ENCODE results near the gene SPIRE2. TPM values are rescaled to one million over a fixed set of nuclear protein-coding genes. Genes with fewer than 3 reads are reported as not detected.

SPIRE2 gene
- total RNA-seq, 1 donor: 0.72 TPM

DNA sequence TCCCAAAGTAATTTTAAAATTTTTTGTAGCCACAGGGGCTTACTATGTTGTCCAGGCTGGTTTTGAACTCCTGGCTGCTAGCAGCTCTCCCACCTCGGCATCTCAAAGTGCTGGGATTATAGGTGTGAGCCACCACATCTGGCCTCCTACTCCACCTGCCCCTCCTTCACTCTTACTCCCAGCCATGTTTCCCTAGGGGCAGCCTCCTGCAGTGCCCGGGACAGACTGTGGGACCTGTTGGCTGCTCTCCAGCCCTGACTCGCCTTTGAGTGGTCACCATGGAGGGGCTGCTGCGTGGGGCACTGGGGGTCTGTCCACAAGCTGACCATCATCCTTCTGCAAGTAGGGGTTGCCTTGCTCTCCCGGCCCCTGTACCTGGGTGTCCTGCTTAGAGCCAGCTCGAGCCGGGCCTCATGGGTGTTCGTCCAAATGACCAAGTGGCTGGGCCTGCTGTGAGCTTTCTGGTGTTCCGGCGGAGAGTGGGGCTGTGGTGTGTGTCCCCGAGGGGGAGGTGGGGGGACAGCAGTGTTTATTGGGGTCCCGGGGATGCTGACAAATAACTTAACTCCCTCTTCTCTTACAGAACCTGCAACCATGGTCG, 16.6 kb downstream of the SPIRE2 start:
- Histone ChIP-seq H4K20me1 (ENCODE audit: insufficient read depth, low read length) (no peaks in the 10 kb centered on the region), H3K27ac (ENCODE audit: low read depth, low read length) (no peak overlapping the region), H3K9me3 (ENCODE audit: low read depth, low read length) (no peaks in the 10 kb centered on the region), H3K4me2 (ENCODE audit: insufficient read depth, low read length) (no peak overlapping the region), H2AFZ (ENCODE audit: low read length) (no peak overlapping the region), H3K79me2 (ENCODE audit: insufficient read depth, low read length) (no peaks in the 10 kb centered on the region), H3K36me3 (ENCODE audit: insufficient read depth, low read length) (no peaks in the 10 kb centered on the region), H3K4me3 (ENCODE audit: insufficient read depth, low read length) (no peak overlapping the region), H3K4me1 (ENCODE audit: insufficient read depth, low read length) (no peaks in the 10 kb centered on the region), H3K27me3 (ENCODE audit: insufficient read depth, low read length) (no peaks in the 10 kb centered on the region)
- no peak for DNase-seq (ENCODE audit: insufficient read length, low spot score, missing footprints)
- TF ChIP-seq, protein P1, sequence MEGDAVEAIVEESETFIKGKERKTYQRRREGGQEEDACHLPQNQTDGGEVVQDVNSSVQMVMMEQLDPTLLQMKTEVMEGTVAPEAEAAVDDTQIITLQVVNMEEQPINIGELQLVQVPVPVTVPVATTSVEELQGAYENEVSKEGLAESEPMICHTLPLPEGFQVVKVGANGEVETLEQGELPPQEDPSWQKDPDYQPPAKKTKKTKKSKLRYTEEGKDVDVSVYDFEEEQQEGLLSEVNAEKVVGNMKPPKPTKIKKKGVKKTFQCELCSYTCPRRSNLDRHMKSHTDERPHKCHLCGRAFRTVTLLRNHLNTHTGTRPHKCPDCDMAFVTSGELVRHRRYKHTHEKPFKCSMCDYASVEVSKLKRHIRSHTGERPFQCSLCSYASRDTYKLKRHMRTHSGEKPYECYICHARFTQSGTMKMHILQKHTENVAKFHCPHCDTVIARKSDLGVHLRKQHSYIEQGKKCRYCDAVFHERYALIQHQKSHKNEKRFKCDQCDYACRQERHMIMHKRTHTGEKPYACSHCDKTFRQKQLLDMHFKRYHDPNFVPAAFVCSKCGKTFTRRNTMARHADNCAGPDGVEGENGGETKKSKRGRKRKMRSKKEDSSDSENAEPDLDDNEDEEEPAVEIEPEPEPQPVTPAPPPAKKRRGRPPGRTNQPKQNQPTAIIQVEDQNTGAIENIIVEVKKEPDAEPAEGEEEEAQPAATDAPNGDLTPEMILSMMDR (IDR thresholded peaks at IDR 0.05; ENCODE audit: extremely low read depth, low read depth, low read length): no peak

DNA sequence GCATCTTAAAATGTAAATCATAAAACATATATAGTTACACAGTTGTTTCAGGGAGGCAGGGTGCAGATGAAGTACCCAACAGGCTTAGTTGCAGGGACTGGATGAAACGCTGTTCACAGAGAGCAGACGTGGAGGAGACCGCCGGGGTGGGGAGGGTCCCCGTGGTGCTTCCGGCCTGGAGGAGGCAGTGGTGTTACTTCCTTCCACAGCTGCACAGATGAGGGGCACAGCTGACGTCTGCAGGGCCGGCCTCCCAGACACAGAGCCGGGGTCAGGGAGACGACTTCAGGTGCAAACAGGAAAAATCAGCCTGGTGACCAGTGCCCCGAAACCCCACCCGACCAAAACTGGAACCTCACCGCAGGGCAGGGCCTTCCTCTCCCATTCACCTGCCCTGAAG, 17.1 kb downstream of the SPIRE2 start:
- H2AFZ ChIP-seq (ENCODE audit: low read length): no peak overlapping the region
- no peaks in the 10 kb centered on the region for H3K79me2 ChIP-seq (ENCODE audit: insufficient read depth, low read length)
- H4K20me1 ChIP-seq (ENCODE audit: insufficient read depth, low read length): no peaks in the 10 kb centered on the region
- H3K9me3 ChIP-seq (ENCODE audit: low read depth, low read length): no peaks in the 10 kb centered on the region
- H3K4me3 ChIP-seq (ENCODE audit: insufficient read depth, low read length): no peak overlapping the region
- no peaks in the 10 kb centered on the region for H3K27me3 ChIP-seq (ENCODE audit: insufficient read depth, low read length)
- TF ChIP-seq, protein P1 (IDR thresholded peaks at IDR 0.05; ENCODE audit: extremely low read depth, low read depth, low read length): no peak
- H3K36me3 ChIP-seq (ENCODE audit: insufficient read depth, low read length): no peaks in the 10 kb centered on the region
- H3K27ac ChIP-seq (ENCODE audit: low read depth, low read length): no peak overlapping the region
- no peak overlapping the region for H3K4me2 ChIP-seq (ENCODE audit: insufficient read depth, low read length)
- H3K4me1 ChIP-seq (ENCODE audit: insufficient read depth, low read length): no peaks in the 10 kb centered on the region
- DNase-seq (ENCODE audit: insufficient read length, low spot score, missing footprints): no peak

DNA sequence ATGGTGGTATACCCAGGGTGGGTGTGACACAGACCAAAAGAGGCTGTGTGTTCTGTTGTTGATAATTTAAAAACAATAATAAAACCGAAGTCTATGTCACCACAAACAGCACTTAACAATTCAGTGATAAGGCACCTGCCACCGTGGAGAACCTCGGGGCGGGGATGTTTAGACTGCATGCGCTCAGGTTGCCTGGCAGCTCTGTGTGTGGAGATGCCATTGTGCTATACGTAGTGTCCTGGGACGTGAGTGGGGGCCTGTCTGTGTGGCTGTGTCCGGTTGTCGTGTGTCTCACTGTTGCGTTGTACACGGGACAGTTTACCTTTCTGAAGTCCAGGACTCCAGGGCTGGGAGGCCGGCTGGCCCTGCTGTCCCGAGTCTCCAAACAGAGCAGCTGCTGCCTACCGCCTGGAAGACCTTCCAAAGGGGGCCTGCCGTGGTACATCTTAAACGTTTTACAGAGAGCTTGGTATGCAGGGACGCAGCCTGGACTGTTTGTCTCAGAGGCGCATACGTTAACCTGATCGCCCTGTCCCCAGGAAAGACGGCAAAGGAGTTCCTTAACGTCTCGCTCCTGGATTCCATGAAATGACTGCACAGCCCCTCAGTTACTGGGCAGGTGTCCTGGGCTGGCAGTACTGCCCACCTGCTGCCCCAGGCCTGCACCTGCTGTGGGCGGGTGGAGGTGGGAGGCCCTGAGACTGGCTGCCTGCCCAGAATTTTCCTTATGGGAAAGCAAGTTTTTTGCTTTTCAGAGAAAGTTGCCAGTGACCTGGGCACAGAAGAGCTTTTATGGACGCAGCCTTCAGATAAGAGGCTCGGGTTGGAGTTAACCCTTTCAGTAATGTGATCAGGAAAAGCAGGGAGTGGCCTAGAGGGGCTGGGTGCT, 19.0 kb downstream of the SPIRE2 start:
- DNase-seq (ENCODE audit: insufficient read length, low spot score, missing footprints): no peak
- Histone ChIP-seq H4K20me1 (ENCODE audit: insufficient read depth, low read length) (no peaks in the 10 kb centered on the region), H3K4me3 (ENCODE audit: insufficient read depth, low read length) (no peak overlapping the region), H2AFZ (ENCODE audit: low read length) (no peak overlapping the region), H3K4me1 (ENCODE audit: insufficient read depth, low read length) (no peaks in the 10 kb centered on the region), H3K27ac (ENCODE audit: low read depth, low read length) (no peak overlapping the region), H3K27me3 (ENCODE audit: insufficient read depth, low read length) (no peaks in the 10 kb centered on the region), H3K79me2 (ENCODE audit: insufficient read depth, low read length) (no peaks in the 10 kb centered on the region), H3K36me3 (ENCODE audit: insufficient read depth, low read length) (no peaks in the 10 kb centered on the region), H3K4me2 (ENCODE audit: insufficient read depth, low read length) (no peak overlapping the region), H3K9me3 (ENCODE audit: low read depth, low read length) (no peaks in the 10 kb centered on the region)
- TF ChIP-seq, protein P1 (IDR thresholded peaks at IDR 0.05; ENCODE audit: extremely low read depth, low read depth, low read length): no peak

DNA sequence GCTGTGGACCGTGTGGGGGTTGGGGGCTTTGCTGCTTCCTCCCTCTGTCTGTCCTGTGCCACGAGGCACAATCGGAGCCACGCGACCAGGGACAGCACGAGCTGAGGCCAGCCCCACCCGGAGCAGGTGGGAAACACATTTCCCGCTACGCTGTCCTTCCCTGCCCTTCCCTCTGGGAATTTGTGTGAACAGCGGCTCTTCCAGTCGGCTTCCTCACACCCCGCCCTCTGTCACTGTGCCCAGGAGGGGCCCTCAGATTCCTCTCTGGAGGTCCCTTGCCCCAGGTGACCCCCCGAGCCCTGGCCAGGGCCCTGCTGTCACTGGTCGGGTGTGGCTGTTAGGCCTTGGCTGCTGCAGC, 19.6 kb downstream of the SPIRE2 start:
- DNase-seq (ENCODE audit: insufficient read length, low spot score, missing footprints): no peak
- Histone ChIP-seq H3K4me1 (ENCODE audit: insufficient read depth, low read length) (no peaks in the 10 kb centered on the region), H3K36me3 (ENCODE audit: insufficient read depth, low read length) (no peaks in the 10 kb centered on the region), H3K27me3 (ENCODE audit: insufficient read depth, low read length) (no peaks in the 10 kb centered on the region), H3K27ac (ENCODE audit: low read depth, low read length) (no peak overlapping the region), H3K4me3 (ENCODE audit: insufficient read depth, low read length) (no peak overlapping the region), H2AFZ (ENCODE audit: low read length) (no peak overlapping the region), H3K4me2 (ENCODE audit: insufficient read depth, low read length) (no peak overlapping the region), H4K20me1 (ENCODE audit: insufficient read depth, low read length) (no peaks in the 10 kb centered on the region), H3K79me2 (ENCODE audit: insufficient read depth, low read length) (no peaks in the 10 kb centered on the region), H3K9me3 (ENCODE audit: low read depth, low read length) (no peaks in the 10 kb centered on the region)
- TF ChIP-seq, protein P1 (IDR thresholded peaks at IDR 0.05; ENCODE audit: extremely low read depth, low read depth, low read length): no peak

All from osteoblast (primary cell).